ENCODE data around the gene DBT. TPM values are rescaled to one million over a fixed set of nuclear protein-coding genes. Genes with fewer than 3 reads are reported as not detected.
"Not testable (repeated sequence)": the region's sequence is repeated elsewhere in the genome, so short reads cannot be mapped to it uniquely, and the experiment has no call there.

Gene DBT
- total and polyA plus RNA-seq, 2 of the 13 experiments (the other 11 are each of a cell fraction or from before 2014, with no cell fraction given) = 3.3 to 10.2 TPM

- TF ChIP-seq ZSCAN22 (CRISPR knock-in tag; IDR thresholded peaks at IDR 0.05) (no peak), GABPA (IDR thresholded peaks at IDR 0.05; ENCODE audit: low read depth, low read length) (no peak), GABPA (CRISPR knock-in tag; IDR thresholded peaks at IDR 0.05; ENCODE audit: low read depth) (no peak), ZNF557 (CRISPR knock-in tag; IDR thresholded peaks at IDR 0.05) (no peak), RNF219 (CRISPR knock-in tag; IDR thresholded peaks at IDR 0.05) (no peak), FOXK1 (CRISPR knock-in tag; IDR thresholded peaks at IDR 0.05; ENCODE audit: borderline replicate concordance, low read depth) (no peak), HHEX (CRISPR knock-in tag; IDR thresholded peaks at IDR 0.05) (no peak), ZNF878 (CRISPR knock-in tag; IDR thresholded peaks at IDR 0.05) (no peak), ATF4 (CRISPR knock-in tag; IDR thresholded peaks at IDR 0.05) (no peak)
Observed at GRCh38 chr1:100298512-100298911, 48.9 kb upstream of the DBT start (continued).

GRCh38 chr1:100296997-100297396 is 47.4 kb upstream of the DBT start:
- H3K9me3 ChIP-seq (ENCODE audit: low read length); DNase-seq (ENCODE audit: low spot score); BruUV-seq (replicated peaks); ATAC-seq; H3K27ac ChIP-seq (ENCODE audit: extremely low read length, insufficient read depth, low read length); in situ Hi-C loops (cut with HindIII; ENCODE audit: extremely low pct_ligation_motif_present, low pct_unique_long_range_greater_than_20kb); CTCF ChIA-PET (ENCODE audit: low intra/inter-chr PET ratio, low total read pairs); intact Hi-C loops (cut with micrococcal nuclease; ENCODE audit: unreplicated experiment); H3K4me1 ChIP-seq (ENCODE audit: insufficient read depth, low read length); H3K9ac ChIP-seq (ENCODE audit: insufficient read depth, low read depth, low read length); POLR2A ChIA-PET; FAIRE-seq; H4K20me1 ChIP-seq (ENCODE audit: insufficient read depth, low read length); H3K4me2 ChIP-seq (ENCODE audit: low read depth, low read length); H2AFZ ChIP-seq (ENCODE audit: low read length); H3K79me2 ChIP-seq (ENCODE audit: insufficient read depth, low read length); H3K4me3 ChIP-seq (replicated peaks in 1 of 3; ENCODE audit: insufficient read depth in 1 of 3, low read depth in 2 of 3, low read length in 3 of 3); H3K27me3 ChIP-seq (ENCODE audit: control insufficient read depth in 1 of 2, insufficient read depth in 2 of 2, low read length in 2 of 2); H3K36me3 ChIP-seq (replicated peaks in 1 of 2; ENCODE audit: control insufficient read depth in 1 of 2, insufficient read depth in 2 of 2, low read length in 2 of 2): not testable (repeated sequence)
